GM21528 (cell line): Measurements from ENCODE around the gene ARNT2.

Source experiments
- ATAC-seq: cut with Tn5 transposase; IDR thresholded peaks from one replicate; pipeline ENCODE4 v1.9.1; 2021; ENCODE audit warnings: mild to moderate bottlenecking, moderate library complexity; ENCODE audit not compliant: unreplicated experiment, low FRiP score

The ARNT2 gene

DNA sequence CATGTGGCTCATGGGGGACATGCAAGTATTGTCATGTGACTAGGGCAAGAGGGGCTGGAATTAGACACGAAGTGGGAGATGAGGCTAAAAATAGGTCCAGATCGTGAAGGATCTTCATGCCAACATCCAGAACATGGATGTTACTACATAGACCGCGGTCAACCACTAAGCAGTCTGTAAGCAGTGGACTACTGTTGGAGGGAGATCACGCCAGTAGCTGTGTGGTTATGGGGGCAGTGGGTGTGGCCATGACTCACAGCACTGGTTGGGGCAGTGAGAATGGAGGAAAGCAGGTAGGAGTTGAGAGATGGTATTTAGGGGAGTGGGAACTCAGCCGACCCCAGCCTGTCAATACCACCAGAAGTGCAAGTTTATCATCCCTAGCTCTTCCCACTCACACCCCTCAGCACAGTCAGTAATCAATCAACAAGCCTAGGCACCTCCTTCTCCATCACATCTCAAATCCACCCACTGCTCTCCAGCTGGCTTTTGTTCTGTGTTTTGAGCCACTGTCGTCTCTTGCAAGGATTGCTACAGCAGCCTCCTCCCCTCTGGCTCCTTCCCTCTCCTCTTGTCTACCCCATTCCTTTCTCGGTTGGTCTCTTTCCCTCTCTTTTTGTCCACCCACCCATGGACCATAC is 183.8 kb downstream of the ARNT2 start:
- ATAC-seq: no peak

DNA sequence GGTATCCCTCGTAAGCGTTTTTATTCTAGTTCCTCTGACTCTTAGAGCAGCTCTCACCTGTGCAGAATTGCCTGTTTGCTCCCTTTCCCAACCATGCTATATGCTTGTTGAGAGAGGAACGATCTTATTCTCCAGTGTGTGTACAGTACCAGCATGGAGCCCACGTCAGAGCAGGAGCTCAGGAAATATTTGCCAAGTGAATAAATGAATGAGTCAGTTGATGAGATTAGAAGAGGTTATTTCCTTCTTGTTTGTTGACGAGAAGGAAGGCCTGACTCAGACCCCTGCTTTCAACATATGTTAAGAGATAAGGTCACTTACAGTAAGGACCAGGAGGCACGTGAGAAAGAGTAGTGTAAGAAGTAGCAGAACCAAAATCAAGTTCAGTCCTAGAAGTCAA is 184.6 kb downstream of the ARNT2 start:
- no peak for ATAC-seq

DNA sequence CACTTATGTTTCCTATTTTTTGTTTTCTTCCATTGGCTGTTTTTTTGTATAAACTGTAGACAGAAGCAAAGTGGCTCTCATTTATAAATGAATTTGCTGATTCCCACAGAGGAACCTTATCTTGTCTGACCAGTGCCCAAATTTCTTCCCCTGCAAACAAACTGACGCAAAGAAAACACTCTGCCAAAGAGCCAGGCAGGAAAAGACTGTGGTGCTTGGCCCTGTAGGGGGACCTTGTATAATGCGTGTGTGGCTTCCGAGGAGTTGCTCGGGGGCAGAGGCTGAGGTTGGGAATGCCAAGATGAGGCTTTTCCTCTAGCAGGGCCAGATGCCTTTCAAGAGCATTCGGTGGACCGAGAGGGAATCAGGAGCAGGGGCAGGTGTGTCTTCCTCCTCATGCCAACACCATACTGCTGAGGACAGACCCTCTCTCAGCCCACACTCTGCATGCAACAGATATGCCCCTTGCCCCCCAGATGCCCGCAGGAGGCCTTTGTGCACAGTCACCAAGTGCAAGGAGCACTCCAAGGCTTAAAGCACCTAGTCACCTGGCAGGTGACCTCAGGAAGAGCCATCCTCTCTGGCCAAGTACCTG is 186.7 kb downstream of the ARNT2 start:
- ATAC-seq: no peak

DNA sequence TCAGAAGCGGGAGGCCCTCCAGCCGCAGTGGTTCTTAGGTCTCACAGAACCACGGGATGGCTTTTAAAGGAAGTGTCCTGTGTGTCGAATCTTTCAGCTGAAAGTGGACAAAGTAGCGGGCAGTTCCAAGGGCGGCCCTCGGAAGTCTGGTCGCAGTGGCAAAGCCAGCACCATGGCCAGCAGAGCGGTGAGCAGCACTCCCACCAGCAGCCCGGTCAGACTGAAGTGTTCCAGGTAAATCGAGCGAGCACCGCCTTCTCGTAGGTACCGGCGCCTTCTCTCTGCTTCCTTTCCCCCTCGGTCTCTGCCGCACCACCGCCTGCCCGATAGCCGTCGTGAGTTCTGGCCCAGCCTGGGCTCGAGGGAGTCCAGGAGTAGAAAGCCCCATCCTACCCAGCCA is 187.3 kb downstream of the ARNT2 start:
- ATAC-seq: no peak

DNA sequence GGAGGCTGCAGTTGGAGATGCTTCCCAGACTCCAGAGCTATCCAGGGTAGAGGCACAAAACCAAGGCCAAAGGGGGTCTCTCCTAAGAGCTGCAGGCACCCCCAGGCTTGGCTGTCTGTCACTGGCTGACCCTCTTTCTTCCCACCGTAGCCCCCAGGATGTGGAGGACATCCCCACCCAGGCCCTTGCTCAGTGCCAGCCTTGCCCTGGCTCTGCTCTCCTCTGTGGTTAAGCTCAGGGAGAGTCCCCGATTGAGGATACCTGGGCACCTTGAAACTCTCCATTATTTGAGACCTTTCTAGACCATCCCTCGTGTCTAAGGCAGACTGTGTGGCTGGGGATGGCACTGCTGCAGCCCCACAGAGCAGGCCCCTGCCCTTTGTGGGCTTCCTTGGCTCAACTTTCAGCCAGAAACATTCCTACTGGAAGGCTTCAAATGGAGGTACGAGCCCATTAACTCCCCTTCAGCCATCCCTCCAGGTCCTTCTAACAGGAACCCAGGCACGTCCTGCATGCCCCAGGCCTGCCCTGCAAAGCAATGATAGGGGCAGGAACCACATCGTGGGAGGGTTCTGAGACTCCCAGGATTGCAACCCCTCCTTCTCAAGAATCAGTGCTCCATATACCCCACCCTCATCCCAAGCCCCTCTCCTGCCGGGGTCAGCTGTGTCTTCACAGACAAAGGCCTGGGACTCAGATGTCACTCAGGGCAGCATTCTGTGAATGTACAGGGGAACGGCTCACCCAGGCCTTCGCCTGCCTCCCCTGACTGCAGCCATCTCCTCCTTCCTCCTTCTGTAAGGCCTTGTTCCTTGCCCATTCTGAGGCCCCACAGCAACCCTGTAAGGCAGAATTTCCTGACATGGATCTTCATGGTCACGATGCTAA is 188.0 kb downstream of the ARNT2 start:
- no peak for ATAC-seq

DNA sequence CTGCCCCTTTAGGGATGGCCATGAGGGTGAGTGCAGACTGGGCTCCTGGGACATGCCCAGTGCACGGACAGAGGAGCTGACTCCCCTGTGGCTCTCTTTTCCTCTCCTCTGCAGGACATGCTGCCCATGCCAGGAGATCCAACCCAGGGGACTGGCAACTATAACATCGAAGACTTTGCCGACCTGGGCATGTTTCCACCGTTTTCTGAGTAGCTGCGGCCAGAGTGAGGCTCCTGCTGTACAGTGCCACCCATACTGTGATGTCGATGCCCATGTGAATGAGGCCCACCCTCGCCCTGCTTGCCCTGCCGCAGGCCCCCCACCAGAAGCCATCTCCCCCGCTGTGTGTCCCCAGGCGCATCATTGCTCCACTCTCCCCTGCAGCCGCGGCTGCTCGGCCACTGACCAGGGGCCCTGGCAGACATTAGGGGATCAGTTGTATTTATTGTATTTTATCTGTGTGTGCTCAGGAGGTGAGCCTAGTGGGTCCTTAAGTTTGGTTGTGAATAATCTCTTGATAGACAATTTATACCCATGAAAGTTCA is 189.4 kb downstream of the ARNT2 start:
- ATAC-seq: no peak

DNA sequence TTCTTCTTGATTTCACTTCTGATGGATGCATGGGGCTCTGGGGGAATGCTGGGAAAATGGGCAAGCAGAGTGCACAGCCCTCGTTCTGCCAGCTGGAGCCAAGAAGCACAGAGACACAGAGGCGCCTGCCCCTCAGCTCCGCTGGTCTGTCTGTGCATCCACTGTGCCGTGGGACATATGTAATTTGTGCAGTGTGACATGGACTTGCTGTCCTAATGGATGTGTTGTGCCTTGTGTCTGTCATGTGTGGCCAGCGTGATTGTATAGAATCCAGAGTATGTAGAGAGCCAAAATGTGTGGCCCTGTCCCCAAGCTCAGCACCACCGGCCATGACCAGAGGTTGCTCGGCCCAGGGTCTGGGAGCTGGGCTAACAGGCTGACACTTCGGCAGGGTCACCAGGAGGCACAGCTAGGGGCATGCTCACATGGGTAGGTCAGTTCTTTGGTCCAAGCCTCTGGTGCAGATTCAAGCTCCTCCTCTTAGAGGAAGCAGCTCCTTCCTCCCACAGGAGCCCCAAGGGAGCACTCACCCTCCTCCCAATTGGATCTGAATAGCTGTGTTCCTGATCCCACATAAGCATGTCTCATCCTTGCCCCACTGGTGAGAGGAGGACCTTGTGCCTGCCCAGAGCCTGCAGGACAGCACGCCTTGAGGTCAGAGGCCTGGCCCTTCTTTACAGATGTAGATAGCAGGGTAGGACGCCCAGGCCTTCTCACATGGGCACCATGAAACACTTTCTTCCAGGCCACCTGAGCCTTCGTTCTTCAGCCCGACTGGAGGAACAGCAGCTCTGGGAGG is 190.1 kb downstream of the ARNT2 start:
- ATAC-seq: no peak

DNA sequence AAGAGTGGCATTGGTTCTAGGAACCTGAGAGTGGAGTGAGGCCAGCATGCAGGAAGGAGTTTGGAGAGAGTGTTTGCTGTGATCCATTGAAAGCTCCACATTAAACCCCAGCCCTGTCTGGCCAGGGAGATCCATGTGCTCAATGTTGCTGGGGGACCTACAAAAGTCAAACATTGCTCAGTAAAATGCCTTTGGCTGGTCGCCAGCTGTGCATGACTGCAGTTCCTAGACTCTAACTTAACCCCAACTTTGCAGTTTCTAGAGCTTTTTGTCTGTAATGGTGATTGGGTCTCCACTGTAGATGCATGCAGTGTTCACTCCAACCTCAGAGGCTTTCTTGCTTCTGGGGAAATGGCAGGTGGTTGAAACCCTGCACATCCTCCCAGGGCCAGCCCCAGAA is 191.2 kb downstream of the ARNT2 start:
- no peak for ATAC-seq

DNA sequence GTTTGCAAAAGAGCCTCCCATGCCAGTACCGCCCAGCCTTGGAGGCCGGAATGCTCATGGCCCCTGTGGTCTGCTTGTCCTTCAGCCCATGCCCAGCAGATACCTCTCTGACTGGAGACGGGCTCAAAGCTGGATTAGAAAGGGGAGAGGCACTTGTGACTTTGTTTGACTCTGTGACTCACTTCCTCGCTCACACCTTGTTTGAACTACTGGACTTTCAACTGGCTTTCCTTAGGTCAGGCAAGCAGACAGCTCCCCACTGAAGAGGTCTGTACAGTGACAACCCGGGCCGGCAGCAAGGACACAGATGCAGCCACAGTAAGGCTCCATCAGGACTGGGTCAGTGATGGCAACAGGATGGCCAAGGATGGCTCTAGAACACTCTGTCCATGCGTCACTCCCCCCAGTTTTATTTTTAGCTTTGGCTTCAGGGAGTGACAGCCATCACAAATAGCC is 192.4 kb downstream of the ARNT2 start:
- no peak for ATAC-seq

DNA sequence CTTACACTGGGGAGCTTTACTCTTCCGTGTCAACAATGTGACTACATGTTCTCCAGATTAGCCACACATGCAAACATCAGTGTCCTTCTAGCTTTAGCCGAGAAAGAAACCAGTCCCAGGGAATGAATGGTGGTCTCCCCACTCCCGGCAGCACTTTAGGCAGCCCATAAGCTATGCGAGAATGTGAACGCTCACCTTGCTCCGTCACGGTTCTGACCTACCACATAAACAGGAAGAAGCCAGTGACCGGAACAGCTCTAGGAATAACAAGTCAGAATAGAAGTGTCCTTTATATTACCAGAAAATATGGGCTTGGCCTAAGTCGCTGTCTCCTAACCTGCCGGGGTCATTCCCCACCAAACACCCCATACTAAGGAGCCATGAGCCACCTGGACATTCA is 192.9 kb downstream of the ARNT2 start:
- no peak for ATAC-seq

DNA sequence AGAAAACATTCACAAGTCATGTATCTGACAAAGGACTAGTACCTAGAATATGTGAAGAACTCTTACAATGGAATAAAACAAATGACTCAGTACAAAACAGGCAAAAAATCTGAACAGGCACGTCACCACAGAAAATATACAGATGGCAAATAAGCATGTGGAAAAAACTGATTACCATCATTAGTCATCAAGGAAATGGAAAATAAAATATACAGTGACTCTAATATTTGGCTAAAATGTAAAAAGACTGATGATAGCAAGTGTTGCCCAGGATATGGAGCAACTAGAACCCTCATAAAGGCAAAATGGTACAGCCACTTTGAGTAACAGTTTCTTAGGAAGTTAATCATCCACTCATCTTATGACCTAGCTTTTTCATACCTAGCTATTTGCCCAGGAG is 195.2 kb downstream of the ARNT2 start:
- ATAC-seq: no peak

DNA sequence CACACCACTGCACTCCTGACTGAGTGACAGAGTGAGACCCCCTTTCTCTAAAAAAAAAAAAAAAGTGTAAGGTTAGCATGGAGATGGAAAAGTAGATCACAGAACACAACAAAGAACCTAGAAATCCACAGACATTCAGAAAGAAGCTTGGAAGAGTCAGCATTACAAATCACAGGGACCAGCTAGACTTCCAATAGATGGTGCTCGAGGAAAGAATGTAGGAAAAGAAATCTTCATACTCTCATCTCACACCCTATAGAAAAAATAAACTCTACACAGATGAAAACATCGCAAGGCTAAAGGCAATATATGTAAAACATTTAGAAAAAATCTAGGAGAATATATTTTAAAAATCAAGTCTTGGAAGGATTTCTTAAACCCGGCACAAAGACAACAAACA is 196.4 kb downstream of the ARNT2 start:
- no peak for ATAC-seq

DNA sequence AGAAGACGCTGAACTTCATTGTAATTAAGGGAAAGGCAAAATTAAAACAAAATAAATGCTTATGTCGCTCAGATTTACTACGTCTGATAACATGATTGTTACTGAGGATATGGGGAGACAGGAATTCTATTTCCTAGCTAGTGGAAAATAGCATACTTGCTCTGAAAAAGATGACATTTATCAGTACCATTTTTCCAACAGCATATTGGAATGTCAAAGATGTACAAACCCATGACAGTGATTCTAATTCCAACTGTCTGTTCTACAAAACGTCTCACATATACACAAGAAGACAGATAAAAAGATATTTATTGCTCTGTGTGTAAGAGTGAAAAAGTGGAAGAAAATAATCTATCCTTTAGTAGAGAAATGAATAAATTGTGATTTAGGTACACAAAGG is 197.1 kb downstream of the ARNT2 start:
- no peak for ATAC-seq

DNA sequence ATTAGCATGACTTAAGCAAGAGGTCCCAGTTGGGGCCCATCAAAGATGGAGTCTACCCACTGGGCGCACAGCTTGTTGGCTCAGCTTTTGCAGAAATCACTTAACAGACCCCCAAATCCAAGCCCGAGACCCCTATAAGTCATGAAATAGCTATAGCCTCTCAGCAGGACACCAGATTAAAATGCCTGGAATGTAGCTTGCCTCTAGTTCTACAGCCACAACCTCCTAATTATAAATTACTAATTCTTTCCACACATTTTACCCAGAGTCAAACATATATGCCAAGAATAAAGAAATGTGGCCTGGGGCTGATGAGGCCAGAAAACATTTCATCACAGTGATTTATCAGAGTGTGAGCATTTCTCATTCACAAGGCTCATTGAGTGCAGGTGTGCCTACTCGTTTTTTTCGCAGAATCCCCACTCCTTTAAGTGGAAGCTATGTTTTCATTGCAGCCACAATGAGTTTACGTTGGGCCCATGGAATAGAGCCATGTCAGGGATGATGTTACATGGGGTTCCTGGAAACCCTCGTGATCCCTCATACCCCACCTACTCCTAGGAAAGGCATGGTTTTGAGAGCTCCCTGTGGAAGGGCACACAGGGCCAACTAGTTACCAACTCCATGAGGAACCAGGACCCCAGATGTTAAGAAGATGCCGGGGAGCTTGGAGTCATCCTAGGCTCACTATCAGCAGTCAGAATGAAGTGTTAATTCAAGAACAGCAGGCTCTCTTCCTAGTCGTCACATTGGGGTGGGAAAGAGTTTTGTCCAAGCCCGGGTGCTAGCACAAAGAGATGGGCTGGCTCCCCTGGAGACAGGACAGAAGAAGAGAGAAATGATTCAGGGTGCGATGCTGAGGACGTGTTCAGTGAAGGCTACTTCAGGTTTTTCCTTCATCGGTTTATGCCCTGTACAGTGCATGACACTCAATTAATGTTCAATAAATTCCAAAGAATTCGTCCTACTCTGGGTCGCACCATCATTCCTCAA is 200.7 kb downstream of the ARNT2 start:
- ATAC-seq: no peak

DNA sequence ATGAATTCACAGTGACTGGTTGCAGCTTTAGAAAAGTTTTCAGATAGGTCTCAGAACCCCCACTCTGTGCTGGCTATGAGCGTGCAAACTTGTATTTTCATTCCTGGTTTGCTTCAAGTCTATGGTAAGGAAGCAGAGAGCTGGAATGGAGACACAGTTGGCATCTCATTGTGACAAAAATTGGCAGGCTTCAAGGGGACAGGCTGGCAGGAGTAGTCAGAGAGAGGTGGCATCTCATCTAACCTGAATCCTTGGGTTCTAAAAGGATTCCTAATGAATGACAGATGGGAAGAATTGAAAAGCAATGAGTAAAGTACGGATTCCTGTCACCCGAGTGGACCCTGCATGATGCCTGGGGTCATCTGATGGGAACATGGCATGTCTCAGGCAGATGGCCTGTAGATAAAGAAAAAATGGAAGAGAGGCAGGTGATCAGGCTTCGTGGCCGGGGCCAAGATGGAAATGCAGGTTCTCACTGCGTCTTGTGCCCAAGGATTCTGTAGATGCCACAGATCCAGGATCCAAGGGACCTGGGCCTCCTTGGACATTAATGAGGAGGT is 201.5 kb downstream of the ARNT2 start:
- no peak for ATAC-seq

DNA sequence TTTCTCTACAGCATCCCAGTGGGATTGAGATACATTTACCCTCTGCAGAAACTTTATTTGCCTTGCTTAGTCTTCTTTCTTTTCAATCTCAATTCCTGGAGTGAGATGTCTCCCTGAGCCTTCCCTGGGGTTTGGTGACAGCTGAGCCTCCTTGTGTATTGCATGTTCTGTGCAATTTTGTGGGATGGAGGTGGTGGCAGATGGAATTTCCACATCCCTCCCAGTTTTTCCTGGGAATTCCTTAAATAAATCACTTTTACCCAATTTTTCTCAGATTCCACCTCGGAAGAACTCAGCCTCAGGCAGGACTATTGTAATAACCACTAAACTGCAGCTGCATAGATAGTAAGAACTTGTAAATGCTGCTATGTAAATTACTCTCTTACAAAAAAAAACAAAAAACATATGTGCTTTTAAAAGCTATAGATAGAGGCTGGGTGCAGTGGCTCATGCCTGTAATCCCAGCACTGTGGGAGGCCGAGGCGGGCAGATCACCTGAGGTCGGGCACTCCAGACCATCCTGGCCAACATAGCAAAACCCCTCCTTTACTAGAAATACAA is 202.4 kb downstream of the ARNT2 start:
- ATAC-seq: no peak

DNA sequence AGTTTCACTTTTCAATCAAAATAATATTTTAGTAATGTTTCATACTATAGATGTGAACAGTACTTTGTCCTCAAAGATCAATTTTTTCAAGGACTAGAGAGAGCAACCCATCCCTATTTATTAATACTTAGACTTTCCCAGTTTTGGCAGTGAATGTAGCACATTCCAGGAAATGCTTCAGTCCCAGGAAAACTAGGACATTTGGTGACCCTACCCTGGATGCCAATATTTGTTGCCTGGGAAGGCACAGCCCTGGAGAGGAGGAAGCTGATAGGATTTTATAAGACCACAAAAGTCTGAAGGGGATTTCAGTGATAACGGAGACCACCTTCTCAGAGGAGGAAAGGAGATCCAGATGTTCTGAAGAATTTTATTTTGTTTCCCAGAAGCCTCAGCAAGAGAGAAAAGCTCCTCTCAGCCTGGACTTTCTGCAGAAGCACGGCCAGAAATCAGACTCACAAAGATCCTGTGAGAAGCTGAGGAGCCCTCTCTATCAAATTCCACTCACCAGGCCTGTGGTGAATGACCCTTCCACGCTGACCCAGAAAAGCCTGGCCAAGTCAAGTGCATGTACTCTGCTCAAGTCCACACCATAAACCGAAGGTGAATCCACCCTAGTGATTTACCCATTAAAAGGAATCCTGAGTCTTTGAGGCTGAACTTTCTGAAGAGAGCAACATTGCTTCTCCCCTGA is 203.3 kb downstream of the ARNT2 start:
- ATAC-seq: no peak

DNA sequence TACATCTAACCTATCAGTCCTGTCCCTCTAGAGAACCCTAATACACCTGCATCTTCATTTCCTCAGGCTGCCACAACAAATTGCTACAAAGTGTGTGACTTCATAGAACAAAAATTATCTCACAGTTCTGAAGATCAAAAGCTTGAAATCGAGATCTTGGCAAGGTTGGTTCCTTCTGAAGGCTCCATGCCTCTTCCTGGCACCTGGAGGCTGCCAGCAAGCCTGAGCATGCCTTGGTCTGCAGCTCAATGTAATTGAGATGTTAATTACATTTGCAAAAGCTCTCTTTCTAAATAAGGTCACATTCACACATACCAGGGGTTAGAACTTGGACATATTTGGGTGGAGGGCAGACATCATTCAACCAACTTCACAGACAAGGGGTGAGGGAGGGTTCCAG is 204.5 kb downstream of the ARNT2 start:
- ATAC-seq: no peak
